MCF 10A (cell line): ENCODE data around the gene TMEM256. TPM values are rescaled to one million over a fixed set of nuclear protein-coding genes. Genes with fewer than 3 reads are reported as not detected.

ENCODE experiments used
- BruUV-seq: library from RNA; stranded (reverse); fragments of 400-500 nt; replicated peaks from 2 replicates; lab custom pipeline; 2021; lab: Mats Ljungman, UMichigan
- CTCF ChIA-PET: fragments of 300-600 bp; sonication (Branson Sonifier 250); formaldehyde crosslinking; extraction: SDS; loops from one replicate; lab custom pipeline; 2021; ENCODE audit warnings: antibody characterized with exemption, inconsistent platforms; lab: Yijun Ruan, JAX
- POLR2A ChIA-PET: fragments of 300-600, 350-650 bp; sonication (Branson Sonifier 250); formaldehyde crosslinking; extraction: SDS; loops from one replicate; lab custom pipeline; 2020; ENCODE audit warnings: antibody characterized with exemption, inconsistent platforms; lab: Yijun Ruan, JAX
- DNase-seq: peaks from one replicate; pipeline ENCODE4 v3.0.0-alpha.2; 2018; ENCODE audit not compliant: unreplicated experiment
- H3K27ac Mint-ChIP-seq: one replicate; pipeline ENCODE4 v1.8.0; 2022; ENCODE audit warnings: mild to moderate bottlenecking, low read depth, mixed read lengths; ENCODE audit not compliant: unreplicated experiment
- H3K27me3 Mint-ChIP-seq: one replicate; pipeline ENCODE4 v1.8.0; 2022; ENCODE audit warnings: mixed read lengths; ENCODE audit not compliant: insufficient read depth, unreplicated experiment
- H3K36me3 Mint-ChIP-seq: one replicate; pipeline ENCODE4 v1.8.0; 2022; ENCODE audit warnings: mild to moderate bottlenecking, moderate library complexity, mixed read lengths; ENCODE audit not compliant: insufficient read depth, unreplicated experiment
- H3K4me1 Mint-ChIP-seq: one replicate; pipeline ENCODE4 v1.8.0; 2022; ENCODE audit warnings: mixed read lengths; ENCODE audit not compliant: insufficient read depth, unreplicated experiment
- H3K4me3 Mint-ChIP-seq: one replicate; pipeline ENCODE4 v1.8.0; 2022; ENCODE audit warnings: mild to moderate bottlenecking, moderate library complexity, mixed read lengths; ENCODE audit not compliant: unreplicated experiment
- H3K9me3 Mint-ChIP-seq: one replicate; pipeline ENCODE4 v1.8.0; 2022; ENCODE audit warnings: mixed read lengths; ENCODE audit not compliant: unreplicated experiment
- intact Hi-C: fragments of 100-400 bp; cut with micrococcal nuclease; formaldehyde crosslinking; loops from 2 replicates; pipeline ENCODE4 v1.14.1; 2022
- total RNA-seq: library from RNA; stranded (reverse); gene quantifications from 2 replicates; pipeline ENCODE4 v1.2.3, GENCODE V29; 2022
- TF ChIP-seq, protein P1 (sequence below): fragments of 200-600 bp; IDR thresholded peaks from one replicate; pipeline ENCODE4 v1.8.0; 2022; ENCODE audit warnings: antibody characterized with exemption, mild to moderate bottlenecking; ENCODE audit not compliant: unreplicated experiment

Gene TMEM256
- total RNA-seq, 1 experiment from 2014 or later, result 42.9 TPM

DNA sequence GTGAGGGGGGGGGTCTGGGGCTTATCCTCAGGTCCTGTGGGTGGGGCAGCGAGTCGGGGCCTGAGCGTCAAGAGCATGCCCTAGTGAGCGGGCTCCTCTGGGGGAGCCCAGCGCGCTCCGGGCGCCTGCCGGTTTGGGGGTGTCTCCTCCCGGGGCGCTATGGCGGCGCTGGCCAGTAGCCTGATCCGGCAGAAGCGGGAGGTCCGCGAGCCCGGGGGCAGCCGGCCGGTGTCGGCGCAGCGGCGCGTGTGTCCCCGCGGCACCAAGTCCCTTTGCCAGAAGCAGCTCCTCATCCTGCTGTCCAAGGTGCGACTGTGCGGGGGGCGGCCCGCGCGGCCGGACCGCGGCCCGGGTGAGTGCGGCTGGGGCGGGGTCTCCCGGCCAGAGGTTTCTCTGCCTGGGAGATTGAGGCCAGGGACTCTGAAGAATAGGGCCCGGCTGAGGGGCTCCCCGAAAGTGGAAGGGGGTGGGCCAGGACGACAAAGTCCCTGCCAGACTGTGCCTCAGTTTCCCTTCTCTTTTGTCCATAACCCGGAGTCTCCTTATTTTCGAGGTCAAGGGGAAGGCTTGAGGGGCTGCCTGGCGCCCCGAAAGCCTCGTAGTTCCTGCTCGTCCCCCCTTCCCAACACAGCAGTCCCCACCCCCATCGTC lies 35.7 kb upstream of the TMEM256 start, which contains the start of gene FGF11:
Gene FGF11, plus strand, starts transcription at position 51 of the 651 bp plus-strand sequence. Its CDS starts 109 bp downstream, at position 160.
- no peaks in the 10 kb centered on the region for H3K27me3 Mint-ChIP-seq
- peaks cover 4% of the 10 kb centered on the region for H3K36me3 Mint-ChIP-seq
- DNase-seq, result no peak
- peaks cover 23% of the 10 kb centered on the region for H3K4me1 Mint-ChIP-seq
- CTCF ChIA-PET, result interaction anchor here (0.5 to 2.3 kb wide), 2 partner anchors 120 to 772 kb away, joined by 3 to 14 read pairs; partner anchors contain the start of gene TNFSF13
- BruUV-seq, result no TSS peak
- TF ChIP-seq, protein P1, sequence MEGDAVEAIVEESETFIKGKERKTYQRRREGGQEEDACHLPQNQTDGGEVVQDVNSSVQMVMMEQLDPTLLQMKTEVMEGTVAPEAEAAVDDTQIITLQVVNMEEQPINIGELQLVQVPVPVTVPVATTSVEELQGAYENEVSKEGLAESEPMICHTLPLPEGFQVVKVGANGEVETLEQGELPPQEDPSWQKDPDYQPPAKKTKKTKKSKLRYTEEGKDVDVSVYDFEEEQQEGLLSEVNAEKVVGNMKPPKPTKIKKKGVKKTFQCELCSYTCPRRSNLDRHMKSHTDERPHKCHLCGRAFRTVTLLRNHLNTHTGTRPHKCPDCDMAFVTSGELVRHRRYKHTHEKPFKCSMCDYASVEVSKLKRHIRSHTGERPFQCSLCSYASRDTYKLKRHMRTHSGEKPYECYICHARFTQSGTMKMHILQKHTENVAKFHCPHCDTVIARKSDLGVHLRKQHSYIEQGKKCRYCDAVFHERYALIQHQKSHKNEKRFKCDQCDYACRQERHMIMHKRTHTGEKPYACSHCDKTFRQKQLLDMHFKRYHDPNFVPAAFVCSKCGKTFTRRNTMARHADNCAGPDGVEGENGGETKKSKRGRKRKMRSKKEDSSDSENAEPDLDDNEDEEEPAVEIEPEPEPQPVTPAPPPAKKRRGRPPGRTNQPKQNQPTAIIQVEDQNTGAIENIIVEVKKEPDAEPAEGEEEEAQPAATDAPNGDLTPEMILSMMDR, result no peak
- POLR2A ChIA-PET, result interaction anchor here (0.6 to 8.9 kb wide), 5 partner anchors 36 to 91 kb away, joined by 3 to 115 read pairs (median 7); partner anchors contain the start of genes POLR2A, TMEM256 and ZBTB4
- intact Hi-C loops, result loop anchor here (5.0 to 10.0 kb wide), 2 partner anchors 245 to 392 kb away; partner anchors contain the start of genes TP53 and WRAP53
- peak within 1 kb of the TSS; percentile 51 for H3K4me3 Mint-ChIP-seq
- no peak within 1 kb of the TSS for H3K27ac Mint-ChIP-seq
- H3K9me3 Mint-ChIP-seq, result no peaks in the 10 kb centered on the region

DNA sequence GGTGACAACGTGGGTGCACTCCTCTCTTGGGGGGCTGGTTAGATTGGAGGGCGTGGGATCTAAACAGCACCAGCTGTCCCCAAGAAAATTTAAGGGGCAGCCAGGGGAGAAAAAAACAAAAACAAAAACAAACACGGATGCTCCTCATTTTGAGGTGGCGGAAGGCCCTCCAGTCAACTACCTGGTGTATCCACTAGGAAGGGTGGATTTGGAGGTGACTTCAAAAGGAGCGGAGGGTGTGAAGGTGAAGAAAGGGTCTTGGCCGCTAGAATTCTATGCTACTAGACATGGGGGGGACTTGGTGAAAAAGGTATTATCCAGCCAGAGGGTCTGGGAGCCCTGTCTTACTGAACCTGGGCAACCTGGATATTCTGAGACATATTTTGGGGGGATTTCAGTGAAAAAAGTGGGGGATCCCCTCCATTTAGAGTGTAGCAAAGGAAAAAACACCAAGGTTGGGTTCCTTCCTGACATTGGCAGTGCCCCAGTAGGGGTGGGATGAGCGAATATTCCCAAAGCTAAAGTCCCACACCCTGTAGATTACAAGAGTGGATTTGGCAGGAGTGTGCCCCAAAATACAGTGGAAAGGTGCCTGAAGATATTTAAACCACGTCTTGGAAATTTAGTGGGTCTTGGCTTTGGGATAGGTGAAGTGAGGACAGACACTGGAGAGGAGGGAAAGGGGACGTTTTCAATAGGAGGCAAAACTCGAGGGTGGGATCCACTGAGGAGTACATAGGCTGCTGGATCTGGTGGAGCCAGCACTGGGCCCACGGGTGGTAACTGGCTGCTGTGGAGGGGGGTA lies 35.0 kb upstream of the TMEM256 start:
- H3K4me1 Mint-ChIP-seq, result peaks cover 18% of the 10 kb centered on the region
- H3K27me3 Mint-ChIP-seq, result no peaks in the 10 kb centered on the region
- TF ChIP-seq, protein P1, result no peak
- H3K4me3 Mint-ChIP-seq, result peak overlapping the region; percentile 51
- no TSS peak for BruUV-seq
- intact Hi-C loops, result loop anchor here (5.0 to 10.0 kb wide), 2 partner anchors 246 to 392 kb away; partner anchors contain the start of genes TP53 and WRAP53
- H3K27ac Mint-ChIP-seq, result no peak overlapping the region
- H3K36me3 Mint-ChIP-seq, result no peaks in the 10 kb centered on the region
- DNase-seq, result no peak
- POLR2A ChIA-PET, result interaction anchor here (0.6 to 8.9 kb wide), 3 partner anchors 39 to 60 kb away, joined by 3 to 115 read pairs (median 90); partner anchors contain the start of genes POLR2A and ZBTB4
- no peaks in the 10 kb centered on the region for H3K9me3 Mint-ChIP-seq
- CTCF ChIA-PET, result interaction anchor here (0.5 to 3.7 kb wide), 5 partner anchors 15 to 771 kb away, joined by 3 to 34 read pairs (median 3); partner anchors contain the start of gene SENP3

DNA sequence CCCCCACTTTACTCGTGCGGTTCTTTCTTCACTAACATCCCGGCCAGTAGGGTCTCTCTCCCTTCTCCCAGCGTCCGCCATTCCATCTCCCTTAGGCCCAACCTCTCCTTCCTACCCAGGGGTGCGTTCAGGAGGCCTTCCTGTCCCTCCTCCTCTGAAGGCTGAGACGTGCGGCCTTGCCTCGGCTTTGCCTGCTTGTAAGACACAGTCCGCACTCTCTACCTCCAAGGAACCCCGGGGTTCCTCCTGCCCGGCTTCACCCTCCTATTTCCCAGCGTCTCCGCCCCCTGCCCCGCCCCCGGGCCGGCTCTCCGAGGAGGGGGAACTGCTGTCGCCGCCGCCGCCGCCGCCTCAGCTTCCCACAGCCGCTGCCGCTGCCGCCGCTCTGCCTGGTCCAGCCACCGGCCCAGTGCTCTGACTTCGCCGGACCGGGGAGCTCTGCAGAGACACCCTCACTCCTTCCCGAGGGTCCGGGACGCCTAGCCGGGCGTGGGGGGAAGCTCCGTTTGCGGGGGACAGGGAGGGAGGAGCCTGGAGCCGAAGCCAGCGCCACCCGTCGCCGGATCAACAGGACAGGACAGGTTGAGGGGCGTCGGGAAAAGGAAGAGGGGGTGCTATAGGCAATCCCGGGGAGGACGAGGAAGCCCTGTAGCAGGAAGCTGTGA lies 34.2 kb upstream of the TMEM256 start:
- peak overlapping the region; percentile 36 for H3K4me3 Mint-ChIP-seq
- no peaks in the 10 kb centered on the region for H3K9me3 Mint-ChIP-seq
- POLR2A ChIA-PET, result interaction anchor here (3.3 to 8.9 kb wide), 4 partner anchors 14 to 47 kb away, joined by 13 to 115 read pairs (median 57); partner anchors contain the start of genes POLR2A and ZBTB4
- TF ChIP-seq, protein P1, result no peak
- H3K27ac Mint-ChIP-seq, result no peak overlapping the region
- intact Hi-C loops, result loop anchor here (1.0 to 10.0 kb wide), 4 partner anchors 13 to 391 kb away; partner anchors contain the start of genes SENP3, TP53 and WRAP53
- no peaks in the 10 kb centered on the region for H3K36me3 Mint-ChIP-seq
- H3K27me3 Mint-ChIP-seq, result no peaks in the 10 kb centered on the region
- CTCF ChIA-PET, result interaction anchor here (0.7 to 3.8 kb wide), 7 partner anchors 16 to 151 kb away, joined by 3 to 57 read pairs (median 12); partner anchors contain the start of genes KCTD11, SENP3, TMEM256 and TMEM95
- no peak for DNase-seq
- no TSS peak for BruUV-seq
- H3K4me1 Mint-ChIP-seq, result peaks cover 12% of the 10 kb centered on the region
